T-helper 22 cell (primary cell): ENCODE results near the gene GATA2.

ENCODE experiments used
- DNase-seq: peaks from one replicate; pipeline ENCODE4 v3.0.0-alpha.2; 2020; ENCODE audit warnings: low read depth

Gene GATA2

DNA sequence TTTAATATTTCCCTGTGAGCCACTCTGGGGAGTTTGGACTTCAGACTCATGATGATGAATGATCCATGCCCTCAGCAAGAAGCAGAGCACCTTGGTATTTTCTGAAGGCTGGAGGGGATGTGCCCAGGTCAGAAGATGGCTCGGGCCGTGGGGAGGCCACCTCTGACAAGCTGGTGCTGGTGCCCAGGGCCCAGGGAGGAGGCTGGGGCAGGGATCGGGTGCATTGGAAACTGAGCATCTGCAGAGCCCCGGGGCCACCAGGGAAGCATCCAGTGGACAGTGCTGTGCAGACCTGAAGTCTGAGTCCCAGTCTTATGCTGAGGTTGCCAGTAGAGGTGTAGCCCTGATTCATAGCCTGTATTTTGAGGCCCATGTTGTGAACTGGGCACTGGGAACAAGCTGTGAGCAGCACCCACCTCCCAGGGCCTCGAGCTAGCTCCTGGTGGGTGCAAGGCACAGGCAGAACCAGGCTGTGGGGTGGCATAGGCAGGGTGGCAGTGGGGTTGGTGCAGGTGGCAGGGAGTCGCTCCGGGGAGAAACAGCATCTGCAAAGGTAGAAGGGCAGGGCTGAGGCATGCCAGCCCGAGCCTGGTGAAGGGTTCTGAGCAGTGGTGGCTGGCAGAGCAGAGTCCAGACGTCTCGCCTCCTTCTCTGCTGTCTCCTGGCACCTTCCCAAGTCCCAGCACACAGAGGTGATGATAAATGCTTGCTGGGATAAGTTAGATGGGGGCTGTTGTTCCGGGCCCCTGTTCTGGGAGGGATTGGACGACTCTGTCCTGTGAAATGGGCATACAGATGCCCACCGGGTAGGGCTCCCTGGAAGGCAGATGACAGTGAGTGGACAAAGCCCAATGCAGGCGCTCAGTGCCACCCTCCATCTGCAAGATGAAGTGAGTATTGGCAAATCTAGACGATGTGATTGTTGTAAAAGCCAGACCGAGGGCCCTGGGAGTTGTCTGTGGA is 36.9 kb downstream of the GATA2 start:
- no peak for DNase-seq

DNA sequence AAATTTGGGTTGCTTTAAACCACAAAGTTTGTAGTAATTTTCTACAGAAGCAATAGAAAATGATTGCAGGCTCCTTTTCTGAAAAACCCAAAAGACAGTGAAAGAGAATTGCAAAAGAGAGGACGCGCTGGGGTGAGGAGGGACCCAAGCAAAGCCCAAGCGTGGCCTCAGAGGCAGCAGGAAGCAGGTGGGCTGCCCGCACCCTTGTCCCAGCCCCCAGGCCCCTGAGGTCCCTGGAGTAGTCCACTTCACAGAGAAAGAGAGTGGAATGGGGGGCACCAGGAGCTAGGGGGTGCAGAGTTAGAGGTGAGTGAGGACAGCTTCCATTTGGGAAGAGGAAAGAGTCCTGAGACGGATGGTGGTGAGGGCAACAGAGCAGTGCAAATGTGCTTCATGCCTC is 37.9 kb downstream of the GATA2 start:
- DNase-seq: no peak

DNA sequence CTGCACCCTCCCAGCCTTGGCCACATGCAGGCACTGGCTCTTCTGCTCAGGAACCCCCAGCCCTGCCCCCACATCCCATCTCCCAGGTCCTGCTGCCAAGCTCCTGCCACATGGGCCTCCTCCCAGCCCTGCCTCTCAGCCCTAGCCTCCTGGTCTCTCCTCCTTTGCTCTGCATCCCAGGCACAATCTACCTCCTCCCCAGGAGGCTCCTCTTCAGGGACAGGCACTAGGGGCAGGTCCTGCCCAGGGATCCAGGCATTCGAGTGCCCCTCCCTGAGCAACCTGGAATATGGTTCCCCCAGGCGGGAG is 38.7 kb downstream of the GATA2 start:
- no peak for DNase-seq

DNA sequence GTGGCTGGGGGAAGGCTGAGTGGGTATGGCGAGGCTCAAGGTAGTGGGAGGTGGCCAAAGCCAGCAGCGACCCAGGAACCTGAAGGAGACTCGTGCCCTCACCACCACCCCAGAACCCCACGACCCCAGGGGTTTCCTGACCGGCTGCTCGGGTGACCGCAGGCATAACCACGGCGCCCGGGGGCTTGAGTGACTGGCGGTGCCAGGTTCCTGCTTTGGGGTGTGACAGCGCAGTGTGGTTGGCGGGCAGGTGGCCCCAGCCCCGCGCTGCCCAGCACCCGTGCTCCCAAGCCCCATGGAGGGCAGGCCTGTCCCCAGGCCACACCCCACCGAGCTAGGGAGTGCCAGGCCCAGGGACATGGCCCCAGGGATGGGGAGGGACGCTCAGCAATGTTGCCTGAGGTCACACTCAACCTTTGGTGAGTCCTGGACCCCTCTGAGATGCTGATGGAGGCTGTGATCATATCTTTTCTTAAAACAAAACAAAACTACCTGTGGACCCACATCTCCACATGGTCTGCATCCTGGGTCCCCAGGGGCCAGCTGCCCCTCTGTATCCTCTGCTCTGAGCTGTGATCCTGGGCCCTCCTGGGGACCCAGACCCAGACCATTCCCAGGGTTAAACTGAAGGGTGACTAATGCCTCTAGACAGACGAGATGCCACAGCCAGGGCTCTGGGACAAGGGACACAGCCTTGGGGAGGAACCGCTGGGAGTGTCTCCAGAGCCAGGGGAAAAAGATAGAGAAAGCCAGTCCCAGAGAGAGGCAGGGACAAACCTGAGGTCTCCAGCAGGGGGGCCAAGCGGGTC is 39.3 kb downstream of the GATA2 start:
- no peak for DNase-seq

DNA sequence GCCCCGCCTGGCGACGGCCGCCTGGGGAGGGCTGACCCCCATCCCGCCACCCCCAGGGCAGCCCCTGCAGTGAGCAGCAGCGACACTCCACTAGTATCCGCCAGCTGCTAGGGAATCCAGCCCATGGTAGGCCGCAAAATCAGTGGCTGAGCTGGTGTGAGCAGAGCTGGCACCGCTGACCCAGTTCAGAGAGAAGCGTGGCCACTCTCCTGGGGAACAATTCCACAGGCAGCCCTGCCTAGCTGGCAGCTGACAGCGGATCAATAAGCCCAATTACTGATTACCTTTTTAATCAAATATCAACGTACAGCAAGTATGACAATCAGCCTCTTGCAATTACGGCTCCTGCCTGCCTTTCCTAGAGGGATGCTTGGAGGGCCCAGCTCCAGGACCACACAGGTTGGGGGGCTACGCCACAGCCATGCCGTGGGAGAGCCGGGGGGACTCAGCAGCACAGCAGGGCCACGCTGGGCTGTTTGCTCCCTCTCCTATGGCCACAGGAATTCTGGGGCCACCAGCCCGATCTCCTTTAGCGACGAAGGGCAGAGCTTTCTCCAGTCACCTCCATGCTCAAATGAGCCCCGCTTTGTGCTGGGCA is 40.2 kb downstream of the GATA2 start:
- DNase-seq: no peak

DNA sequence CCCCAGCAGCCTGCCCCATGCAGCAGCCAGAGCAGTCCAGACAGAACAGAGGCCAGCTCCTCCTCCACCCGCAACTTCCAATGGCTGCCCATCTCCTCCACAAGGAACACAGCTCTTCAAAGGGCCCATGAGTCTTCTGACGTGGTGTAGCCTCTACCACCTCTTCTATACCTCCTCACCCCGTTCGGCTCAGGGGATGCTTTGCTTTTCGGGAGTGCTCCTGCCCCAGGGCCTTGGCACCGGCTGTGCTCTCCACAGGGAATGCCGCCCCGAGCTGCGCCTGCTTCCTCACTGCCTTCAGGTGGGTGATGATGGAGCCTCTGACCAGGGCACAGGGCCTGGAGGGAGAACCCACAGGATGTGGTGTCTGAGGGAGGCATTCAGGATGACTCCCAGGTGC is 40.9 kb downstream of the GATA2 start:
- DNase-seq: no peak

DNA sequence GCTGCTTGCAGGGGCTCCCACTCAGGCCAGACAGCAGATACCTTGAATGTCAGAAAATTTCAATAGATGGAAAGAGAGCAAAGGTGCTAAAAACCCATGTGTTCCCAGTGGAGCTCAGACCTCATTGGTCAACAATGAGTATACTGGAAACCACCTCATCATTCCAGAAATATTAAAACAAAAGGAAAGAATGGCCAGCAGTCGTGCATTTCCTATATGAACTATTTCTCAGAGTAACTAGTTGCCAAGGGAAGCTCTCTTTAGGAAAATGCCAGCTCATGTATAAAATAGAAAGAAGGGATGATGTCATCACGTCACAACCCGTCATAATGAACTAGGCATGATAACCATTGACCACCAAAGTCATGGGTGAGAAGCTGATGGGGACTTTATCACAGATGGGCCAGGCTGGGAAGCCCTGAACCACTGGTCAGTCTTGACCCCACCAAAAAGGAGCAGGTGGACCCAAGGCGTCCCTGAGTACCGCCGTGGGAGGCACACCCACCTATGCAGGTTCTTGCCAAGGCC is 43.8 kb downstream of the GATA2 start:
- no peak for DNase-seq

DNA sequence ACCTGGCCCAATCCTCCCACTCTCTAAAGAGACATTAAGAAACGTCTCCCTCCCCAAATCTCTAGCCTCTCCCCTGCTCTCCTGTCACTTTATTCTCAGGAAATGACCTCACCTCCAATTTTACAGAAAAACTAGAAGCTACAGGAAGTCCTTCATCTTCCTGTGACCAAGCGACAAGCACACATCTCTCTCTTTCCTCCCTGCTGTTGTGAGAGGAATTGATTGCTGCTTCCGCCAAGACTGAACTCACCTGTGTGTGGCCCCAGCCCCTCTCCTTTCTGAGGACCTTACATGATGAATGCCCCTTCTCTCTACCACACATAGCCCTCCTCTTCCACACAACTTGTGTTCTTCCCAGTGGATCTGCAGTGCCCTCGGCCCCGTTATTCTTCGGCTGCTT is 44.5 kb downstream of the GATA2 start:
- no peak for DNase-seq

GRCh38 chr3:128447561-128448013 is 45.4 kb downstream of the GATA2 start:
- DNase-seq: no peak

GRCh38 chr3:128446821-128447220 is 46.2 kb downstream of the GATA2 start:
- no peak for DNase-seq

DNA sequence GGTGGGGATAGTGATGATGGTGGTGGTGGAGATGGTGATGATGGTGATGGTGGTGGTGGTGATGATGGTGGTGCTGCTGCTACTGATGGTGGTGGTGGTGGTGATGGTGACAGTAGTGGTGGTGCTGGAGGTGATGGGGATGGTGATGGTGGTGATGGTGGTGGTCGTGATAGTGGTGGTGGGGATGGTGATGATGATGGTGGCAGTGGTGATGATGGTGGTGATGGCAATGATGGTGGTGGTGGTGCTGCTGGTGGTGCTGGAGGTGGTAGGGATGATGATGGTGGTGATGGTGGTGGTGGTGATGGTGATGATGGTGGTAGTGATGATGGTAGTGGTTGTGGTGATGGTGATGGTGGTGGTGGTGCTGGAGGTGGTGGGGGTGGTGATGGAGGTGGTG is 47.6 kb downstream of the GATA2 start:
- DNase-seq: no peak

GRCh38 chr3:128443771-128444170 is 49.2 kb downstream of the GATA2 start:
- DNase-seq: no peak

DNA sequence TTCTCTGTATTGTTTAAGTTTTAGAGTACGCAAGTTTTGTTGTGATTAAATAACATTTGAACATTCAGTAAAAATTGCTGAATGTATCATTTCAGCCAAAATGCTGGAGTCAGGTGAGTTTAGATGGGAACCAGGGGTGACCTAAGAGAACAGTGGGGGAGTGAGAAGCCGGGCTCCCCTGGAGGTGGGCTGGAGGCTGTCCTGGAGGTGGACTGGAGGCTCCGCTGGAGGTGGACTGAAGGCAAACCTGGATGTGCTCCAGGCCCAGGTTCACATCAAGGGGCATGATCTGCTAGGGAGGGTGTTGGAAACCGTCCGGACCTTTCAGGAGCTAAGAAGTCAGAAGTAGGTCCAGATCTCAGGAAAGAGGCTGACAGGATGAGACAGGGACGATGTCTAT is 50.1 kb downstream of the GATA2 start:
- no peak for DNase-seq

- no peak for DNase-seq
Observed at GRCh38 chr3:128442070-128442469, 50.9 kb downstream of the GATA2 start.

GRCh38 chr3:128439226-128439625 is 53.8 kb downstream of the GATA2 start:
- no peak for DNase-seq

GRCh38 chr3:128438488-128439072 is 54.4 kb downstream of the GATA2 start:
- DNase-seq: no peak

DNA sequence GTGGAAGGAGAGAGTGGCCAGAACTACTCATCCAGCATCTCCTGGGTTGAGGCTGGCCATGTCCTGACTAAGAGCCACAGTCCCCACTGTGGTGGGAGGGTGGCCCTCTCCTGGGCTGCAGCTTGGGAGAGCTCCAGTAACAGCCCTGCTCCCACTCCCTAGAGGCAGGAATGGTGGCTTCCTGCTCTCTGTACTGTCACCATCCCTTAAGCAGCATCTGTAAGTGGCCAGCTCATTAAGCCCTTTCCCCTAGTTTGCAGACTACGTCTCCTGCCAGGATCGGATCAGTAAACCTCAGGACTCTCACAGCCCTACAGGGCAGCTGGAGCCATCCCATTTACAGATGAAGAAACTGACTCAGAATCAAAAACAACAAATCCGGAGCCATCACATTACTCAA is 56.8 kb downstream of the GATA2 start:
- no peak for DNase-seq

GRCh38 chr3:128435561-128435960 is 57.4 kb downstream of the GATA2 start:
- no peak for DNase-seq

GRCh38 chr3:128435058-128435457 is 57.9 kb downstream of the GATA2 start:
- DNase-seq: no peak

- DNase-seq: no peak
Observed at GRCh38 chr3:128434524-128434923, 58.5 kb downstream of the GATA2 start.

DNA sequence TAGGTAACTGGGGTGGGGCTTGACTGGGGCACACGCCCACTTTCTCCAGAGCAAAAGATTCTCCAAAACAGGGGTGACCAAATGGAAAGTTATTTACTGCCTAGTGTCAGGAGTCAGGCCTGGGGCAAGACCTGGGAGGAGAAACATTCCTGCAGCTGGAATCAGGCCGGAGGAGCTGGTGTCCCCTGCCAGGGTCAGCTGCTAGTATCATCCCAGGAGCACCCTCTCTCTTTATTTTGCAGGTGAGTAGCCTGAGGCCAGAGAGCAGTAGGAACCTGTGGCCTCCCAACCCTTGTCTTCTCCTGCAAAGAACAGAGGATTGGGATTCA is 59.2 kb downstream of the GATA2 start:
- DNase-seq: no peak
